GM12878 (cell line): ENCODE results near the gene STARD10. TPM values are rescaled to one million over a fixed set of nuclear protein-coding genes. Genes with fewer than 3 reads are reported as not detected.
A peak's percentile ranks its signal among the peaks of the same experiment; 100 is the strongest.

Source experiments
- ASH2L ChIP-seq: fragments of 300-600, 200-600 bp; sonication (generic); IDR thresholded peaks from 2 replicates; pipeline ENCODE4 v1.6.1; 2017; ENCODE audit warnings: low read depth, mild to moderate bottlenecking, borderline replicate concordance
- BACH1 ChIP-seq: fragments of 450-650 bp; IDR thresholded peaks from 2 replicates; pipeline ENCODE4 v1.6.1; 2017; ENCODE audit warnings: mild to moderate bottlenecking, borderline replicate concordance
- CBX3 ChIP-seq: fragments of 200-600 bp; sonication (generic); IDR thresholded peaks from 2 replicates; pipeline ENCODE4 v1.6.1; 2016; ENCODE audit warnings: low read depth, borderline replicate concordance
- CHD2 ChIP-seq: IDR thresholded peaks from 2 replicates; pipeline ENCODE4 v1.6.1; 2011; ENCODE audit warnings: low read depth, low read length, improper control_type of control experiment, borderline replicate concordance
- GATAD2B ChIP-seq: fragments of 450-650 bp; conservative IDR thresholded peaks from 2 replicates; pipeline ENCODE4 v1.6.1; 2017; ENCODE audit warnings: low read depth, mild to moderate bottlenecking, moderate library complexity
- IKZF1 ChIP-seq: fragments of 450-650 bp; conservative IDR thresholded peaks from 2 replicates; pipeline ENCODE4 v1.6.1; 2017; ENCODE audit warnings: antibody characterized with exemption, mild to moderate bottlenecking
- LARP7 ChIP-seq: fragments of 450-650 bp; IDR thresholded peaks from 2 replicates; pipeline ENCODE4 v1.6.1; 2017; ENCODE audit warnings: mild to moderate bottlenecking
- MEF2B ChIP-seq: fragments of 450-650 bp; IDR thresholded peaks from 2 replicates; pipeline ENCODE4 v1.6.1; 2018; ENCODE audit warnings: mild to moderate bottlenecking, moderate library complexity; ENCODE audit not compliant: partially characterized antibody, poor library complexity, severe bottlenecking
- MXI1 ChIP-seq: fragments of 150-350 bp; IDR thresholded peaks from 2 replicates; pipeline ENCODE4 v1.6.1; 2011; ENCODE audit warnings: low read depth, mild to moderate bottlenecking, inconsistent platforms, low read length, improper control_type of control experiment
- PBX3 ChIP-seq: IDR thresholded peaks from 2 replicates; pipeline ENCODE4 v1.6.1; 2011; ENCODE audit warnings: mild to moderate bottlenecking, low read depth, low read length, moderate library complexity; ENCODE audit not compliant: insufficient replicate concordance
- RBBP5 ChIP-seq: fragments of 200-600 bp; sonication (generic); conservative IDR thresholded peaks from 2 replicates; pipeline ENCODE4 v1.6.1; 2016
- SMAD1 ChIP-seq: fragments of 450-650 bp; IDR thresholded peaks from 2 replicates; pipeline ENCODE4 v1.6.1; 2018; ENCODE audit warnings: mild to moderate bottlenecking, low read depth; ENCODE audit not compliant: partially characterized antibody
- SP1 ChIP-seq: IDR thresholded peaks from one replicate; pipeline ENCODE4 v1.6.1; 2011; ENCODE audit warnings: low read depth, low read length
- SPI1 ChIP-seq: IDR thresholded peaks from 2 replicates; pipeline ENCODE4 v1.6.1; 2011; ENCODE audit warnings: low read depth, mild to moderate bottlenecking, low read length, moderate library complexity, borderline replicate concordance; ENCODE audit not compliant: insufficient read depth
- SRF ChIP-seq, 2 experiments: IDR thresholded peaks; 2 replicates each; pipeline ENCODE4 v1.6.1; 2011; ENCODE audit warnings: low read depth in 2 of 2, low read length in 2 of 2, mild to moderate bottlenecking in 1 of 2, moderate library complexity in 1 of 2
- SUZ12 ChIP-seq: fragments of 200-600 bp; sonication (generic); IDR thresholded peaks from one replicate; pipeline ENCODE4 v1.6.1; 2018; ENCODE audit warnings: antibody characterized with exemption, mild to moderate bottlenecking; ENCODE audit not compliant: unreplicated experiment
- TBL1XR1 ChIP-seq: IDR thresholded peaks from 2 replicates; pipeline ENCODE4 v1.6.1; 2012; ENCODE audit warnings: low read depth, low read length, improper control_type of control experiment
- ZBTB4 ChIP-seq: fragments of 450-650 bp; formaldehyde crosslinking; IDR thresholded peaks from 2 replicates; pipeline ENCODE4 v1.4.0; 2022; ENCODE audit warnings: mild to moderate bottlenecking, moderate library complexity
- ZNF384 ChIP-seq: IDR thresholded peaks from 2 replicates; pipeline ENCODE4 v1.6.1; 2012; ENCODE audit warnings: low read depth, mild to moderate bottlenecking, low read length, improper control_type of control experiment, borderline replicate concordance
- ZNF622 ChIP-seq: fragments of 450-650 bp; IDR thresholded peaks from 2 replicates; pipeline ENCODE4 v1.6.1; 2017; ENCODE audit warnings: mild to moderate bottlenecking, inconsistent platforms
- polyA plus RNA-seq, 11 experiments: library from polyadenylated mRNA; depleted of rRNA in 4 of 11; unstranded in 6 of 11; stranded (reverse) in 5 of 11; fragments of >200 nt; fragmentation: Nextera tagmentation in 4 of 11; fragmentation: Illumina TruSeq in 1 of 11; extraction: Ambion mirVana in 4 of 11; extraction: Trizol in 1 of 11; gene quantifications; 1 replicate in 1 of 11; 2 replicates in 10 of 11; pipeline versions ENCODE4 v1.2.1 to v1.2.3, GENCODE V29; 2011 to 2016; ENCODE audit warnings: inconsistent platforms in 2 of 11, missing spikeins in 2 of 11, low read depth in 1 of 11
- total RNA-seq, 4 experiments: library from RNA; depleted of rRNA in 3 of 4; stranded (reverse); fragments of >200 nt in 3 of 4; fragmentation: Illumina TruSeq in 1 of 4; extraction: Trizol in 1 of 4; gene quantifications; 2 replicates each; pipeline versions ENCODE4 v1.2.1 to v1.2.3, GENCODE V29; 2013 to 2021
- TF ChIP-seq, protein P1 (sequence below): fragments of 450-650 bp; IDR thresholded peaks from 2 replicates; pipeline ENCODE4 v1.6.1; 2017; ENCODE audit warnings: mild to moderate bottlenecking
- TF ChIP-seq, protein P2 (sequence below): IDR thresholded peaks from 2 replicates; pipeline ENCODE4 v1.6.1; 2012; ENCODE audit warnings: low read depth, low read length, improper control_type of control experiment

Gene STARD10
- total and polyA plus RNA-seq, 10 of the 15 experiments (the other 5 are each of a cell fraction or from before 2014, with no cell fraction given), result 0.15 to 43.2 (median 23.1) TPM

- TF ChIP-seq SUZ12 (no peak), ASH2L (no peak), MXI1 (0 out of 2 replicates have a peak, but pooled peaks have one; percentile 22), SPI1 (peak; percentile 75), IKZF1 (peak; percentile 63), SMAD1 (no peak), LARP7 (0 out of 2 replicates have a peak, but pooled peaks have one; percentile 16), GATAD2B (peak; percentile 45; the same call in 1 of the 2 replicates), SRF (IDR thresholded peaks at IDR 0.05; ENCODE audit: low read depth in 2 of 2, low read length in 2 of 2) (no peak), TBL1XR1 (no peak), CHD2 (peak; percentile 80), SP1 (no peak), ZNF622 (no peak), PBX3 (peak; percentile 22), ZNF384 (no peak), CBX3 (no peak), BACH1 (no peak), MEF2B (peak; percentile 8), ZBTB4 (no peak), RBBP5 (no peak)
- TF ChIP-seq, protein P1, sequence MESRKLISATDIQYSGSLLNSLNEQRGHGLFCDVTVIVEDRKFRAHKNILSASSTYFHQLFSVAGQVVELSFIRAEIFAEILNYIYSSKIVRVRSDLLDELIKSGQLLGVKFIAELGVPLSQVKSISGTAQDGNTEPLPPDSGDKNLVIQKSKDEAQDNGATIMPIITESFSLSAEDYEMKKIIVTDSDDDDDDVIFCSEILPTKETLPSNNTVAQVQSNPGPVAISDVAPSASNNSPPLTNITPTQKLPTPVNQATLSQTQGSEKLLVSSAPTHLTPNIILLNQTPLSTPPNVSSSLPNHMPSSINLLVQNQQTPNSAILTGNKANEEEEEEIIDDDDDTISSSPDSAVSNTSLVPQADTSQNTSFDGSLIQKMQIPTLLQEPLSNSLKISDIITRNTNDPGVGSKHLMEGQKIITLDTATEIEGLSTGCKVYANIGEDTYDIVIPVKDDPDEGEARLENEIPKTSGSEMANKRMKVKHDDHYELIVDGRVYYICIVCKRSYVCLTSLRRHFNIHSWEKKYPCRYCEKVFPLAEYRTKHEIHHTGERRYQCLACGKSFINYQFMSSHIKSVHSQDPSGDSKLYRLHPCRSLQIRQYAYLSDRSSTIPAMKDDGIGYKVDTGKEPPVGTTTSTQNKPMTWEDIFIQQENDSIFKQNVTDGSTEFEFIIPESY, result no peak
- TF ChIP-seq, protein P2, sequence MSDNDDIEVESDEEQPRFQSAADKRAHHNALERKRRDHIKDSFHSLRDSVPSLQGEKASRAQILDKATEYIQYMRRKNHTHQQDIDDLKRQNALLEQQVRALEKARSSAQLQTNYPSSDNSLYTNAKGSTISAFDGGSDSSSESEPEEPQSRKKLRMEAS, result no peak
Measured at GRCh38 chr11:72738199-72739141, 55.4 kb downstream of the STARD10 start (continued).
